ENCODE data around the gene IL1RAP.

Gene IL1RAP

GRCh38 chr3:190538288-190538687 lies 24.4 kb downstream of the IL1RAP start:
- Histone ChIP-seq H3K27me3 (ENCODE audit: control insufficient read depth in 2 of 2, insufficient read depth in 2 of 2, low read length in 2 of 2) (no peaks in the 10 kb centered on the region), H3K4me3 (ENCODE audit: low read length in 2 of 2) (no peak overlapping the region), H3K9ac (ENCODE audit: low read depth in 1 of 2, low read length in 2 of 2) (no peak overlapping the region), H3K4me1 (ENCODE audit: control insufficient read depth in 2 of 2, insufficient read depth in 2 of 2, low read length in 2 of 2) (no peaks in the 10 kb centered on the region), H3K27ac (ENCODE audit: low read depth in 2 of 2, low read length in 2 of 2) (no peak overlapping the region), H3K36me3 (ENCODE audit: control insufficient read depth in 2 of 2, insufficient read depth in 2 of 2, low read length in 2 of 2) (no peaks in the 10 kb centered on the region), H3K9me3 (ENCODE audit: control insufficient read depth in 2 of 2, low read length in 2 of 2) (no peaks in the 10 kb centered on the region)

DNA sequence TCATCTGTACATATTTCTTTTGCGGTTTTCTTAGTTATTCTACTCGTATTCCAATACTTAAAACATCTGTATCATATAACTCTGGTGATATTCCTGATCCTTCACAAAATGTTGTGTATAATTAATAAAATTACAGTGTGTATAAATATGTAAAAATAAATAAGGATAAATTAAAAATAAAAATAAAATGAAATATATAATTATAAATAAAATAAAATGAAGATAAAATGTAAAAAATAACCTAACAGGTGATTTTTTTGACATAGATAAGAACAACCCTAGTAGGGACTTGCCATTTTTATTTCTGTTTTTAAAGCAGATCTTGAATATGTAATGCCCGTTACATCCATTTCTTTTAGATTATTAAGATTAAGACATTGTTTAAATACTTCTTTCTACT lies 25.6 kb downstream of the IL1RAP start:
- Histone ChIP-seq H3K27ac (ENCODE audit: low read depth in 2 of 2, low read length in 2 of 2) (no peak overlapping the region), H3K9ac (ENCODE audit: low read depth in 1 of 2, low read length in 2 of 2) (no peak overlapping the region), H3K36me3 (ENCODE audit: control insufficient read depth in 2 of 2, insufficient read depth in 2 of 2, low read length in 2 of 2) (no peaks in the 10 kb centered on the region), H3K4me1 (ENCODE audit: control insufficient read depth in 2 of 2, insufficient read depth in 2 of 2, low read length in 2 of 2) (peaks cover 0 to 3% of the 10 kb centered on the region in 2 donors), H3K9me3 (ENCODE audit: control insufficient read depth in 2 of 2, low read length in 2 of 2) (no peaks in the 10 kb centered on the region), H3K27me3 (ENCODE audit: control insufficient read depth in 2 of 2, insufficient read depth in 2 of 2, low read length in 2 of 2) (no peaks in the 10 kb centered on the region), H3K4me3 (ENCODE audit: low read length in 2 of 2) (no peak overlapping the region)

DNA sequence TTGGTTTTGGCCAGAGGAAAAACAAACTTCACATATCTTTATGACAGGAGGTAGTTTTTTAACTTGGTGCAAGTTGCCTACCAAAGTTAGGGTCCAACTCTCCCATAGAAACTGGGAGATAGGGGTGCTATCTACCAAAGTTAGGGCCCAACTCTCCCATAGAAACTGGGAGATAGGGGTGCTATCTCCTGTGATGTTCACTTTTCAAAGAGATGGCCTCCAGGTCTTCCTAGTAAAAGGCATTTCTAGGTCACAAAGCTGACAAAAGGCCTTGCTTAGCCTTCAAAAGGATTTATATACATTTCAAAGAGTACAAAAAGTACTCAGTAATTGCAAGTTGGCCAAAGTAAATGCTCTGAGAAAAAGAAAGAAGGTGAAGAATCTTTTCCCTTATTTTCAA lies 27.1 kb downstream of the IL1RAP start:
- Histone ChIP-seq H3K4me1 (ENCODE audit: control insufficient read depth in 2 of 2, insufficient read depth in 2 of 2, low read length in 2 of 2) (peaks cover 0 to 3% of the 10 kb centered on the region in 2 donors), H3K9me3 (ENCODE audit: control insufficient read depth in 2 of 2, low read length in 2 of 2) (no peaks in the 10 kb centered on the region), H3K27me3 (ENCODE audit: control insufficient read depth in 2 of 2, insufficient read depth in 2 of 2, low read length in 2 of 2) (no peaks in the 10 kb centered on the region), H3K27ac (ENCODE audit: low read depth in 2 of 2, low read length in 2 of 2) (no peak overlapping the region), H3K9ac (ENCODE audit: low read depth in 1 of 2, low read length in 2 of 2) (no peak overlapping the region), H3K36me3 (ENCODE audit: control insufficient read depth in 2 of 2, insufficient read depth in 2 of 2, low read length in 2 of 2) (no peaks in the 10 kb centered on the region), H3K4me3 (ENCODE audit: low read length in 2 of 2) (no peak overlapping the region)

GRCh38 chr3:190541560-190541959 lies 27.7 kb downstream of the IL1RAP start:
- Histone ChIP-seq H3K27ac (ENCODE audit: low read depth in 2 of 2, low read length in 2 of 2) (no peak overlapping the region), H3K27me3 (ENCODE audit: control insufficient read depth in 2 of 2, insufficient read depth in 2 of 2, low read length in 2 of 2) (no peaks in the 10 kb centered on the region), H3K36me3 (ENCODE audit: control insufficient read depth in 2 of 2, insufficient read depth in 2 of 2, low read length in 2 of 2) (no peaks in the 10 kb centered on the region), H3K4me1 (ENCODE audit: control insufficient read depth in 2 of 2, insufficient read depth in 2 of 2, low read length in 2 of 2) (peaks cover 0 to 3% of the 10 kb centered on the region in 2 donors), H3K9me3 (ENCODE audit: control insufficient read depth in 2 of 2, low read length in 2 of 2) (no peaks in the 10 kb centered on the region), H3K9ac (ENCODE audit: low read depth in 1 of 2, low read length in 2 of 2) (no peak overlapping the region), H3K4me3 (ENCODE audit: low read length in 2 of 2) (no peak overlapping the region)

- Histone ChIP-seq H3K4me3 (ENCODE audit: low read length in 2 of 2) (no peak overlapping the region), H3K9me3 (ENCODE audit: control insufficient read depth in 2 of 2, low read length in 2 of 2) (no peaks in the 10 kb centered on the region), H3K36me3 (ENCODE audit: control insufficient read depth in 2 of 2, insufficient read depth in 2 of 2, low read length in 2 of 2) (no peaks in the 10 kb centered on the region), H3K27me3 (ENCODE audit: control insufficient read depth in 2 of 2, insufficient read depth in 2 of 2, low read length in 2 of 2) (no peaks in the 10 kb centered on the region), H3K9ac (ENCODE audit: low read depth in 1 of 2, low read length in 2 of 2) (no peak overlapping the region), H3K4me1 (ENCODE audit: control insufficient read depth in 2 of 2, insufficient read depth in 2 of 2, low read length in 2 of 2) (peaks cover 0 to 3% of the 10 kb centered on the region in 2 donors), H3K27ac (ENCODE audit: low read depth in 2 of 2, low read length in 2 of 2) (no peak overlapping the region)
Observed at GRCh38 chr3:190542846-190543245, 29.0 kb downstream of the IL1RAP start.

GRCh38 chr3:190543671-190544070 lies 29.8 kb downstream of the IL1RAP start:
- Histone ChIP-seq H3K4me3 (ENCODE audit: low read length in 2 of 2) (no peak overlapping the region), H3K27me3 (ENCODE audit: control insufficient read depth in 2 of 2, insufficient read depth in 2 of 2, low read length in 2 of 2) (no peaks in the 10 kb centered on the region), H3K9ac (ENCODE audit: low read depth in 1 of 2, low read length in 2 of 2) (no peak overlapping the region), H3K4me1 (ENCODE audit: control insufficient read depth in 2 of 2, insufficient read depth in 2 of 2, low read length in 2 of 2) (peaks cover 0 to 3% of the 10 kb centered on the region in 2 donors), H3K27ac (ENCODE audit: low read depth in 2 of 2, low read length in 2 of 2) (no peak overlapping the region), H3K36me3 (ENCODE audit: control insufficient read depth in 2 of 2, insufficient read depth in 2 of 2, low read length in 2 of 2) (no peaks in the 10 kb centered on the region), H3K9me3 (ENCODE audit: control insufficient read depth in 2 of 2, low read length in 2 of 2) (no peaks in the 10 kb centered on the region)

GRCh38 chr3:190545191-190545590 lies 31.3 kb downstream of the IL1RAP start:
- H3K4me1 ChIP-seq (ENCODE audit: control insufficient read depth in 2 of 2, insufficient read depth in 2 of 2, low read length in 2 of 2), result peaks cover 0 to 3% of the 10 kb centered on the region in 2 donors
- no peak overlapping the region for H3K9ac ChIP-seq (ENCODE audit: low read depth in 1 of 2, low read length in 2 of 2)
- no peak overlapping the region for H3K27ac ChIP-seq (ENCODE audit: low read depth in 2 of 2, low read length in 2 of 2)

GRCh38 chr3:190546881-190547510 lies 33.1 kb downstream of the IL1RAP start:
- Histone ChIP-seq H3K36me3 (ENCODE audit: control insufficient read depth in 2 of 2, insufficient read depth in 2 of 2, low read length in 2 of 2) (no peaks in the 10 kb centered on the region), H3K27me3 (ENCODE audit: control insufficient read depth in 2 of 2, insufficient read depth in 2 of 2, low read length in 2 of 2) (no peaks in the 10 kb centered on the region)

More at GRCh38 chr3:190545191-190545590, 31.3 kb downstream of the IL1RAP start:
- Histone ChIP-seq H3K27me3 (ENCODE audit: control insufficient read depth in 2 of 2, insufficient read depth in 2 of 2, low read length in 2 of 2) (no peaks in the 10 kb centered on the region), H3K4me3 (ENCODE audit: low read length in 2 of 2) (no peak overlapping the region), H3K9me3 (ENCODE audit: control insufficient read depth in 2 of 2, low read length in 2 of 2) (no peaks in the 10 kb centered on the region), H3K36me3 (ENCODE audit: control insufficient read depth in 2 of 2, insufficient read depth in 2 of 2, low read length in 2 of 2) (no peaks in the 10 kb centered on the region)

DNA sequence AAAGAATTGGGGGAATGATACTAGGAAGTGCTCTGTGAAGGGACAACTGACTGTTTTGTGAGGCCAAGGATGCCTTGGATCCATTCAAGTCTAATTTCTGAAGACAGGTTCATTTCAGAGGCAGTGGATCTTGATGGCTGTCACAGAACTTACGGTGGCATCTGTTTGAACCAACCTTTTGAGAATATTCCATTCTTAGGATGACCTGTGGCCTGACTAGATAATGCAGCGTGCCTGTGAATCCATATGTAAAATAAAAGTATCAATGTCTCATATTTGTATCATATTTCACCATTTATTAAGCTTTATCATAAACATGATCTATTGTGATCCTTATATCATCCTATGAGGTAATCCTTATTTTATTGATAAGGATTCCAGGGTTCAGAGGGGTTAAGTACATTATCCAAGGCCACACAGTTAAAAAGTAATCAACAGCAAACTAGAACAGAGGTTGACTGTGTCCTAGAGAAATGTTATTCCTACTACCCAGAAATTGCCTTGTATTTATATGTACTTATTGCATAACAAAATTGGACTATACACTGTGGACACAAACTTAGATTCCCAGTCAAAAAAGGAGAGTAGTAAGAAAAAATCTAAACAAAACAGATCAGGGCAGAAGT lies 34.3 kb downstream of the IL1RAP start:
- Histone ChIP-seq H3K9ac (ENCODE audit: low read depth in 1 of 2, low read length in 2 of 2) (no peak overlapping the region), H3K4me1 (ENCODE audit: control insufficient read depth in 2 of 2, insufficient read depth in 2 of 2, low read length in 2 of 2) (peaks cover 0 to 3% of the 10 kb centered on the region in 2 donors)

More at GRCh38 chr3:190546881-190547510, 33.1 kb downstream of the IL1RAP start:
- Histone ChIP-seq H3K27ac (ENCODE audit: low read depth in 2 of 2, low read length in 2 of 2) (no peak overlapping the region), H3K9ac (ENCODE audit: low read depth in 1 of 2, low read length in 2 of 2) (no peak overlapping the region), H3K4me3 (ENCODE audit: low read length in 2 of 2) (no peak overlapping the region), H3K4me1 (ENCODE audit: control insufficient read depth in 2 of 2, insufficient read depth in 2 of 2, low read length in 2 of 2) (peaks cover 0 to 3% of the 10 kb centered on the region in 2 donors), H3K9me3 (ENCODE audit: control insufficient read depth in 2 of 2, low read length in 2 of 2) (no peaks in the 10 kb centered on the region)

DNA sequence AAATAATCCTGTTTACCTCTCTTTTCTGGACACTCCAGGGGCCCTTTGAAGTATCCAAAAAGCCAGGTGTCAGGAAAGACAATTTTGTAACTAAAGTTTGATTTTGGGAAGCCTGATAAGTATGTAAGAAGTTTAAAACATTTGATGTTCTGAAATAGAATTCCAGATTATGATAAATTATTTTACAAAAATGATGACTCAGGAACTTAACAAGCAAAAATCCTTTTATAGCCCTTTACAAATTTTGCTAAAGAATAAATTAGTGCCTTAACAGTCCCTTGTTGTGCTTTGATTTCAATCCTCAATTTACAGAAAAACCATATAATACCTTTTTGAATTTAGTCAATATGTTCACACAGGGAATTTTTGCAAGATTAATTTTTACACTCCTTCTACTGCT lies 38.1 kb downstream of the IL1RAP start:
- H3K4me3 ChIP-seq (ENCODE audit: low read length in 2 of 2), result no peak overlapping the region
- H3K27me3 ChIP-seq (ENCODE audit: control insufficient read depth in 2 of 2, insufficient read depth in 2 of 2, low read length in 2 of 2), result no peaks in the 10 kb centered on the region
- no peaks in the 10 kb centered on the region for H3K4me1 ChIP-seq (ENCODE audit: control insufficient read depth in 2 of 2, insufficient read depth in 2 of 2, low read length in 2 of 2)
- no peaks in the 10 kb centered on the region for H3K36me3 ChIP-seq (ENCODE audit: control insufficient read depth in 2 of 2, insufficient read depth in 2 of 2, low read length in 2 of 2)
- H3K9me3 ChIP-seq (ENCODE audit: control insufficient read depth in 2 of 2, low read length in 2 of 2), result no peaks in the 10 kb centered on the region
- no peak overlapping the region for H3K9ac ChIP-seq (ENCODE audit: low read depth in 1 of 2, low read length in 2 of 2)
- no peak overlapping the region for H3K27ac ChIP-seq (ENCODE audit: low read depth in 2 of 2, low read length in 2 of 2)

More for the DNA sequence above, 34.3 kb downstream of the IL1RAP start:
- no peaks in the 10 kb centered on the region for H3K9me3 ChIP-seq (ENCODE audit: control insufficient read depth in 2 of 2, low read length in 2 of 2)
- no peaks in the 10 kb centered on the region for H3K36me3 ChIP-seq (ENCODE audit: control insufficient read depth in 2 of 2, insufficient read depth in 2 of 2, low read length in 2 of 2)
- H3K4me3 ChIP-seq (ENCODE audit: low read length in 2 of 2), result no peak overlapping the region
- H3K27me3 ChIP-seq (ENCODE audit: control insufficient read depth in 2 of 2, insufficient read depth in 2 of 2, low read length in 2 of 2), result no peaks in the 10 kb centered on the region
- no peak overlapping the region for H3K27ac ChIP-seq (ENCODE audit: low read depth in 2 of 2, low read length in 2 of 2)

Data from mucosa of rectum (tissue), 2 donors.